AG04449 (cell line): ENCODE data around the gene DPPA2.

Source experiments
- CTCF ChIA-PET: fragments of 350-600 bp; formaldehyde crosslinking; extraction: SDS; loops from one replicate; lab custom pipeline; 2021; ENCODE audit warnings: antibody characterized with exemption; lab: Yijun Ruan, JAX
- POLR2A ChIA-PET: fragments of 400-600, 350-600 bp; formaldehyde crosslinking; extraction: SDS; loops from one replicate; lab custom pipeline; 2020; ENCODE audit warnings: antibody characterized with exemption, inconsistent platforms; lab: Yijun Ruan, JAX
- DNase-seq: peaks from one replicate; pipeline ENCODE4 v3.0.0-alpha.2; 2010; ENCODE audit warnings: low read depth, low spot score
- H3K4me3 ChIP-seq: 2 replicates; pipeline ENCODE4 v1.5.1; 2011; ENCODE audit warnings: low read depth, mild to moderate bottlenecking, control low read depth, low read length
- CTCF ChIP-seq: IDR thresholded peaks from one replicate; pipeline ENCODE4 v1.5.1; 2011; ENCODE audit warnings: mild to moderate bottlenecking, moderate library complexity, low read length, control low read depth, inconsistent platforms; ENCODE audit not compliant: insufficient read depth; ENCODE audit errors: missing control alignments

The DPPA2 gene

GRCh38 chr3:109330405-109330804, 14.1 kb upstream of the DPPA2 start:
- ChIA-PET POLR2A (no interaction called here), CTCF (no interaction called here)
- no peak for DNase-seq
- H3K4me3 ChIP-seq: no peak overlapping the region
- no peak for TF ChIP-seq CTCF

- ChIA-PET CTCF (no interaction called here), POLR2A (no interaction called here)
- no peak for DNase-seq
- TF ChIP-seq CTCF: no peak
- no peak overlapping the region for H3K4me3 ChIP-seq
Observed at GRCh38 chr3:109328202-109328601, 11.9 kb upstream of the DPPA2 start.

GRCh38 chr3:109325657-109326056, 9.3 kb upstream of the DPPA2 start:
- POLR2A ChIA-PET: no interaction called here
- CTCF ChIA-PET: no interaction called here
- no peak for DNase-seq
- H3K4me3 ChIP-seq: no peak overlapping the region
- TF ChIP-seq CTCF: no peak

GRCh38 chr3:109325109-109325508, 8.8 kb upstream of the DPPA2 start:
- DNase-seq: no peak
- no peak for TF ChIP-seq CTCF
- H3K4me3 ChIP-seq: no peak overlapping the region
- CTCF ChIA-PET: no interaction called here
- POLR2A ChIA-PET: no interaction called here

GRCh38 chr3:109313061-109313460, 3.3 kb downstream of the DPPA2 start:
- ChIA-PET CTCF (no interaction called here), POLR2A (no interaction called here)
- DNase-seq: no peak
- no peak for TF ChIP-seq CTCF
- no peak overlapping the region for H3K4me3 ChIP-seq

- TF ChIP-seq CTCF: no peak
- POLR2A ChIA-PET: no interaction called here
- no peak overlapping the region for H3K4me3 ChIP-seq
- CTCF ChIA-PET: no interaction called here
- DNase-seq: no peak
Observed at GRCh38 chr3:109297496-109297895, 18.8 kb downstream of the DPPA2 start.
